Ramos (cell line): ENCODE data around the gene TTC1.
"Not testable (repeated sequence)": the region's sequence is repeated elsewhere in the genome, so short reads cannot be mapped to it uniquely, and the experiment has no call there.

ENCODE experiments used
- in situ Hi-C: fragments of 300-500 bp; cut with MboI; formaldehyde crosslinking; loops from one replicate; pipeline ENCODE4 v1.14.3; 2022; ENCODE audit warnings: low sequenced_read_pairs; ENCODE audit not compliant: unreplicated experiment

TTC1 gene

GRCh38 chr5:160008877-160009590, at the start of gene TTC1:
Gene TTC1, plus strand, starts transcription at chr5:160009139. Its CDS starts 1,390 bp downstream, at chr5:160010529.
- in situ Hi-C loops, result no loop called here

- in situ Hi-C loops, result no loop called here
Measured at GRCh38 chr5:159961176-159962160, 47.5 kb upstream of the TTC1 start.

- in situ Hi-C loops, result no loop called here
Measured at GRCh38 chr5:159962214-159962613, 46.7 kb upstream of the TTC1 start.

GRCh38 chr5:159963935-159964334, 45.0 kb upstream of the TTC1 start:
- in situ Hi-C loops, result no loop called here

- in situ Hi-C loops, result no loop called here
Measured at GRCh38 chr5:159965031-159965837, 43.7 kb upstream of the TTC1 start.

- in situ Hi-C loops, result not testable (repeated sequence)
Measured at GRCh38 chr5:159965838-159966128, 43.2 kb upstream of the TTC1 start.

GRCh38 chr5:159969966-159970365, 39.0 kb upstream of the TTC1 start:
- in situ Hi-C loops, result no loop called here

- in situ Hi-C loops, result no loop called here
Measured at GRCh38 chr5:159971038-159971437, 37.9 kb upstream of the TTC1 start.

GRCh38 chr5:159971514-159971913, 37.4 kb upstream of the TTC1 start:
- in situ Hi-C loops, result no loop called here

- in situ Hi-C loops, result no loop called here
Measured at GRCh38 chr5:159971931-159972461, 36.9 kb upstream of the TTC1 start.

- in situ Hi-C loops, result no loop called here
Measured at GRCh38 chr5:159972538-159973362, 36.2 kb upstream of the TTC1 start.

- in situ Hi-C loops, result no loop called here
Measured at GRCh38 chr5:159975462-159976019, 33.4 kb upstream of the TTC1 start.

GRCh38 chr5:159976921-159977320, 32.0 kb upstream of the TTC1 start:
- in situ Hi-C loops, result no loop called here

- in situ Hi-C loops, result no loop called here
Measured at GRCh38 chr5:159978358-159978757, 30.6 kb upstream of the TTC1 start.

- in situ Hi-C loops, result loop anchor here (10.0 kb wide), 1 partner anchor 828 kb away; no protein-coding TSS in a partner anchor
Measured at GRCh38 chr5:159982421-159983173, 26.3 kb upstream of the TTC1 start.

GRCh38 chr5:159987031-159987674, 21.8 kb upstream of the TTC1 start:
- in situ Hi-C loops, result loop anchor here (10.0 kb wide), 1 partner anchor 832 kb away; no protein-coding TSS in a partner anchor

GRCh38 chr5:159990506-159990905, 18.4 kb upstream of the TTC1 start:
- in situ Hi-C loops, result no loop called here

- in situ Hi-C loops, result no loop called here
Measured at GRCh38 chr5:159992566-159992965, 16.4 kb upstream of the TTC1 start.
